ENCODE data around the gene FHDC1.

- TF ChIP-seq BHLHE40 (IDR thresholded peaks at IDR 0.05; ENCODE audit: borderline replicate concordance) (no peak), SP1 (IDR thresholded peaks at IDR 0.05) (no peak), TARDBP (IDR thresholded peaks at IDR 0.05) (no peak), FOXM1 (IDR thresholded peaks at IDR 0.05; ENCODE audit: borderline replicate concordance) (no peak)
Observed at GRCh38 chr4:152999346-153000075, 63.4 kb downstream of the FHDC1 start.

Measured in HEK293T (cell line).